HUES6 (cell line): ENCODE data around the gene CACTIN.

Experiments used
- H3K27ac ChIP-seq: 2 replicates; pipeline ENCODE4 v1.7.0; 2013; ENCODE audit warnings: low read depth, mild to moderate bottlenecking, low read length, inconsistent platforms
- H3K27me3 ChIP-seq: 2 replicates; pipeline ENCODE4 v1.6.1; 2013; ENCODE audit warnings: low read length; ENCODE audit not compliant: control insufficient read depth, insufficient read depth
- H3K36me3 ChIP-seq: 2 replicates; pipeline ENCODE4 v1.6.1; 2013; ENCODE audit warnings: low read length; ENCODE audit not compliant: control insufficient read depth, insufficient read depth
- H3K4me1 ChIP-seq: 2 replicates; pipeline ENCODE4 v1.6.1; 2013; ENCODE audit warnings: low read length; ENCODE audit not compliant: control insufficient read depth, insufficient read depth
- H3K4me3 ChIP-seq: 2 replicates; pipeline ENCODE4 v1.5.1; 2013; ENCODE audit warnings: low read depth, low read length
- H3K9ac ChIP-seq: one replicate; pipeline ENCODE4 v1.6.1; 2013; ENCODE audit warnings: mild to moderate bottlenecking, low read length
- H3K9me3 ChIP-seq: 2 replicates; pipeline ENCODE4 v1.6.1; 2013; ENCODE audit warnings: low read depth, low read length; ENCODE audit not compliant: control insufficient read depth, insufficient read depth

Gene CACTIN

DNA sequence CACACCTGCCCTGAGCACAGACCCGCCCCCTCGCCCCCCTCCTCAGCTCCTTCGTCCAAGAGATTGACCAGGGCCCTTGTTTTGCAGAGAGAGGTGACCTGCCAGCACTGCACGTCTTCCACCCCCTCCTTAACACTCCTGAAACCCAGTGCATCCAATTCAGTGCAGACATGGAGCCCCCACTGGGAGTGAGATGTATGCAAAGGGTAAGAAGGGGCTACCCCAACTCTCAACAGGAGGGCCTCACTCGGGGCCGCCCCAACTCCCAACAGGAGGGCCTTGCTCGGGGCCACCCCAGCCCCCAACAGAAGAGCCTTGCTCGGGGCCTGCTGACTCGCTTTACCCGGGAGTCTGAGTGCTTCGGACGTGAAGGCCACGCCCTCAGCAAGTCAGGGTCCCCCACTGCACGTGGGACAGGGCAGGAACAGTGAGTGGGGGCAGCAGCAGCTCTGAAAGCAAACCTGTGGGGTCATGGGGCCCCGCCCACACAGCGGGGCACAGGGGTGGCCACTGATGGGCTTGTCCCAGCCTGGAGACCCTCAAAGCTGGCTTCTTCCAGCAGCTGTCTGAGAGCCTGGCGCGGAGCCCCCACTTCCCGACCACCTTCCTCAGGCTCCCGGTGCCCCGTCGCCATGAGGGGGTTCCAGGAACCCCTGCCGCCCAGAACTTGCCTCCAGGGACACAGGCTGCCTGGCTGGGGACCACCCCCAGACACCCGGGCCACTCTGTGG, 5.6 kb downstream of the CACTIN start:
- Histone ChIP-seq H3K9ac (no peak overlapping the region), H3K4me3 (no peak overlapping the region), H3K4me1 (peaks cover 3% of the 10 kb centered on the region; the same call in 1 of the 2 replicates), H3K27ac (no peak overlapping the region), H3K27me3 (no peaks in the 10 kb centered on the region), H3K36me3 (peaks cover 44% of the 10 kb centered on the region), H3K9me3 (no peaks in the 10 kb centered on the region)

DNA sequence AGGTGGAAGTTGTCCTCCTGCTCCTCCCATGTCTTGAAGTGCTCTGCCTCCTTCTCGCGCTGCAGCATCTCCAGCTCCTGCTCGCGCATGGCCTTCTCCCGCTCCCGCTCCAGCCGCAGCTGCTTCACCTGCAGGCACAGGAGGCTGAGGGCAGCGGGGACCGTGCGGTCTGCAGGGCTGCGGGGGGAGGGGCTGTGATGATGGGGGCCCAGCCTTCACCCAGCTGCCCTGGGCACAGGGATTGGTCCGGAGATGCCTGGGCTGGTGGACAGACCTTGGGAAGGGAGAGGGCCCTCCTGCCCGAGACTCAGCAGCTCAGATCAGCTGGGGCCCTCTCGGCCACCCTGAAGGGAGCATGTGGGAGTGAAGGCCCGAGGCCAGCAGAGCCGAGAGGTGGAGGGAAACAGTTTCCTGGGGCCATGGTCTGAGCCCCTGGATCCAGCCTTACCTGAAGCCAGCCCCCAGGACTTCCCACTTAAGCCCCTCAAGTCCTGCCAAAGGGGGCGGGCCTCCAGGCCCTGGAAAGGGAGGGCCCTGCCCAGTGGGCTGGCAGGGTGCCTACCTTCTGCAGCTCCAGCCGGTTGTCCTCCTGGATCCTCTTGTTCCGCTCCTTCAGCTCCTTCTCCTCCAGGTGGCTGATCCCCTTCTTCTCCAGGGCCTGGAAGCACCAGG, 6.3 kb downstream of the CACTIN start:
- no peaks in the 10 kb centered on the region for H3K9me3 ChIP-seq
- H3K4me3 ChIP-seq = no peak overlapping the region
- H3K27ac ChIP-seq = no peak overlapping the region
- H3K4me1 ChIP-seq = peaks cover 3% of the 10 kb centered on the region; the same call in 1 of the 2 replicates
- H3K27me3 ChIP-seq = no peaks in the 10 kb centered on the region
- no peak overlapping the region for H3K9ac ChIP-seq
- peaks cover 50% of the 10 kb centered on the region for H3K36me3 ChIP-seq

GRCh38 chr19:3619631-3620012, 7.0 kb downstream of the CACTIN start:
- H3K27ac ChIP-seq = no peak overlapping the region
- no peak overlapping the region for H3K9ac ChIP-seq
- no peaks in the 10 kb centered on the region for H3K27me3 ChIP-seq
- peaks cover 3% of the 10 kb centered on the region; the same call in 1 of the 2 replicates for H3K4me1 ChIP-seq
- H3K36me3 ChIP-seq = peaks cover 51% of the 10 kb centered on the region
- no peaks in the 10 kb centered on the region for H3K9me3 ChIP-seq
- no peak overlapping the region for H3K4me3 ChIP-seq

- no peak overlapping the region for H3K9ac ChIP-seq
- no peaks in the 10 kb centered on the region for H3K27me3 ChIP-seq
- H3K9me3 ChIP-seq = no peaks in the 10 kb centered on the region
- peaks cover 55% of the 10 kb centered on the region for H3K36me3 ChIP-seq
- H3K4me3 ChIP-seq = no peak overlapping the region
- no peak overlapping the region for H3K27ac ChIP-seq
- peaks cover 3% of the 10 kb centered on the region; the same call in 1 of the 2 replicates for H3K4me1 ChIP-seq
Observed at GRCh38 chr19:3618811-3619630, 7.6 kb downstream of the CACTIN start.

- Histone ChIP-seq H3K4me3 (no peak overlapping the region), H3K27ac (no peak overlapping the region), H3K36me3 (peaks cover 56% of the 10 kb centered on the region), H3K9me3 (no peaks in the 10 kb centered on the region), H3K4me1 (peaks cover 3% of the 10 kb centered on the region; the same call in 1 of the 2 replicates), H3K9ac (no peak overlapping the region), H3K27me3 (no peaks in the 10 kb centered on the region)
Observed at GRCh38 chr19:3618144-3618810, 8.3 kb downstream of the CACTIN start.

- no peak overlapping the region for H3K9ac ChIP-seq
- peaks cover 3% of the 10 kb centered on the region; the same call in 1 of the 2 replicates for H3K4me1 ChIP-seq
- H3K9me3 ChIP-seq = no peaks in the 10 kb centered on the region
- H3K27ac ChIP-seq = no peak overlapping the region
- H3K4me3 ChIP-seq = no peak overlapping the region
- peaks cover 56% of the 10 kb centered on the region for H3K36me3 ChIP-seq
- no peaks in the 10 kb centered on the region for H3K27me3 ChIP-seq
Observed at GRCh38 chr19:3617463-3617862, 9.1 kb downstream of the CACTIN start.

GRCh38 chr19:3615524-3616135, 11.0 kb downstream of the CACTIN start:
- H3K4me1 ChIP-seq = peaks cover 3% of the 10 kb centered on the region; the same call in 1 of the 2 replicates
- peaks cover 63% of the 10 kb centered on the region for H3K36me3 ChIP-seq
- H3K27ac ChIP-seq = no peak overlapping the region
- no peak overlapping the region for H3K9ac ChIP-seq
- no peak overlapping the region for H3K4me3 ChIP-seq
- no peaks in the 10 kb centered on the region for H3K9me3 ChIP-seq
- H3K27me3 ChIP-seq = no peaks in the 10 kb centered on the region

GRCh38 chr19:3614858-3615505, 11.6 kb downstream of the CACTIN start:
- H3K27ac ChIP-seq = no peak overlapping the region
- H3K9me3 ChIP-seq = no peaks in the 10 kb centered on the region
- H3K36me3 ChIP-seq = peaks cover 64% of the 10 kb centered on the region
- peaks cover 3% of the 10 kb centered on the region; the same call in 1 of the 2 replicates for H3K4me1 ChIP-seq
- no peaks in the 10 kb centered on the region for H3K27me3 ChIP-seq
- no peak overlapping the region for H3K4me3 ChIP-seq
- H3K9ac ChIP-seq = no peak overlapping the region

DNA sequence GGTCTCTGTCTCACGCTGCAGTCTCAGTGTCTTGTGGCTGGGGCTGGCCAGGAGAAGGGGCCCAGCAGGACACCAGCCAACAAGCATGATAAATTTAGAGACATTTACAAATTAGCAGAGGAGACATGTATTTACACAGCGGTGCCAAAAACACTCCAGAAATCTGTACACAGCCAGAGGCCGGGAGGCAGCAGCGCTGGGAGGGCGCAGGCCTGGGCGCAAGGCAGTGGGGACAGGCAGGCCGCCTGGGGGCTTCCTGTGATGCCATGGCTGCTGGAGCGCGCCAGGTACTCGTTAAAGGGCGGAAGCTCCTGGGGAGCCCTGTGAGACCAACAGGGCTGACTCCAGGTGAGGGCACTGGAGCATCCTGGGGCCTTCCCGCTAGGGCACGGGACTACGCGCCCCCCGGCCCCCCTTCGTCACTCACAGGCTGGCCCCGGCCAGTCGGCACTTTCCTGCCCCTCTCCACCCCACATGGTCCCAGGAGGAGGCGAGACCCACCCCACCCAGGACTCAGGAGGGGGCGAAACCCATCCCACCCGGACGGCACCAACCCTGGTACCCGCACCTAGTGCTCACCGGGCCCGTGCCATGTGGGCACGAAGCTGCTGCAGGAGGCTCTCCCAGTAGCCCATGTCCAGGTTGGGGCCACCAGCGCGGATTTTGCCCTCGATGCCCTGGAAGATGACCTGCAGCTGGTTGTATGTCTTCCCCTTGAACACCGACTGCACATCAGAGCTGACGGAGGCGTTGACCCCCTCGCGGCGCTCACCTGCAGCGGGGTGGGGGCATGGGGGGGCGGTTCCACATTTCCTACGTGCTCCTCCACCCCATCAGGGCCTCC, 12.6 kb downstream of the CACTIN start:
- H3K27ac ChIP-seq = no peak overlapping the region
- no peaks in the 10 kb centered on the region for H3K27me3 ChIP-seq
- peaks cover 3% of the 10 kb centered on the region; the same call in 1 of the 2 replicates for H3K4me1 ChIP-seq
- no peak overlapping the region for H3K4me3 ChIP-seq
- no peak overlapping the region for H3K9ac ChIP-seq
- H3K9me3 ChIP-seq = no peaks in the 10 kb centered on the region
- H3K36me3 ChIP-seq = peaks cover 59% of the 10 kb centered on the region
